Measurements from ENCODE around the gene LYSET. TPM values are rescaled to one million over a fixed set of nuclear protein-coding genes. Genes with fewer than 3 reads are reported as not detected.

LYSET gene
- total and polyA plus RNA-seq, 4 donors, result 12.7 to 42.2 (median 15.4) TPM

GRCh38 chr14:93183596-93184317, 1.4 kb upstream of the LYSET start:
- H3K4me1 ChIP-seq (ENCODE audit: control insufficient read depth in 1 of 2, insufficient read depth in 2 of 2, low read length in 2 of 2), result peaks cover 0 to 2% of the 10 kb centered on the region in 2 donors
- H3K4me3 ChIP-seq (ENCODE audit: low read length in 2 of 2), result peak overlapping the region in 1 of 2 donors; percentile 47
- no peaks in the 10 kb centered on the region for H3K27me3 ChIP-seq (ENCODE audit: control insufficient read depth in 1 of 2, insufficient read depth in 2 of 2, low read length in 1 of 2)
- ATAC-seq (ENCODE audit: low FRiP score) (no peak), DNase-seq (no peak)
- H3K9me3 ChIP-seq (ENCODE audit: control insufficient read depth, low read length), result no peaks in the 10 kb centered on the region
- H3K36me3 ChIP-seq (ENCODE audit: control insufficient read depth in 1 of 2, insufficient read depth in 2 of 2, low read length in 1 of 2), result no peaks in the 10 kb centered on the region
- intact Hi-C loops (cut with DNase I), result loop anchor here in 1 of 2 donors (2.0 kb wide), 1 partner anchor 23 kb away; the partner anchor contains the start of genes GON7 and UBR7
- WGBS, 2 donors, result 43 to 44% methylated on average over 17 of the region's 17 CpGs
- H3K27ac ChIP-seq (ENCODE audit: low read depth in 1 of 2, low read length in 2 of 2), result no peak overlapping the region

GRCh38 chr14:93185349-93185720, 218 bp downstream of the LYSET start:
- Histone ChIP-seq H3K9me3 (ENCODE audit: control insufficient read depth, low read length) (no peaks in the 10 kb centered on the region), H3K4me3 (ENCODE audit: low read length in 2 of 2) (peak overlapping the region; percentile 47 to 55), H3K27ac (ENCODE audit: low read depth in 1 of 2, low read length in 2 of 2) (peak overlapping the region; percentile 66 to 74), H3K36me3 (ENCODE audit: control insufficient read depth in 1 of 2, insufficient read depth in 2 of 2, low read length in 1 of 2) (no peaks in the 10 kb centered on the region), H3K4me1 (ENCODE audit: control insufficient read depth in 1 of 2, insufficient read depth in 2 of 2, low read length in 2 of 2) (peaks cover 0 to 2% of the 10 kb centered on the region in 2 donors), H3K27me3 (ENCODE audit: control insufficient read depth in 1 of 2, insufficient read depth in 2 of 2, low read length in 1 of 2) (no peaks in the 10 kb centered on the region)
- ATAC-seq (ENCODE audit: low FRiP score) (no peak), DNase-seq (no peak)
- WGBS, 2 donors, result 0% methylated on average over 10 of the region's 10 CpGs
- intact Hi-C loops (cut with DNase I), result loop anchor here in 1 of 2 donors (2.0 kb wide), 1 partner anchor 21 kb away; the partner anchor contains the start of genes GON7 and UBR7

- Histone ChIP-seq H3K4me3 (ENCODE audit: low read length in 2 of 2) (no peak overlapping the region), H3K36me3 (ENCODE audit: control insufficient read depth in 1 of 2, insufficient read depth in 2 of 2, low read length in 1 of 2) (no peaks in the 10 kb centered on the region), H3K27ac (ENCODE audit: low read depth in 1 of 2, low read length in 2 of 2) (no peak overlapping the region), H3K27me3 (ENCODE audit: control insufficient read depth in 1 of 2, insufficient read depth in 2 of 2, low read length in 1 of 2) (no peaks in the 10 kb centered on the region), H3K9me3 (ENCODE audit: control insufficient read depth, low read length) (no peaks in the 10 kb centered on the region), H3K4me1 (ENCODE audit: control insufficient read depth in 1 of 2, insufficient read depth in 2 of 2, low read length in 2 of 2) (peaks cover 0 to 2% of the 10 kb centered on the region in 2 donors)
- DNase-seq, result no peak
- intact Hi-C loops (cut with DNase I), result no loop called here
- WGBS, 2 donors, result 78 to 83% methylated on average over 6 of the region's 6 CpGs
- no peak for ATAC-seq (ENCODE audit: low FRiP score)
These were observed 1.3 kb downstream of the LYSET start for GRCh38 chr14:93186466-93186865.

GRCh38 chr14:93186956-93187355, 1.8 kb downstream of the LYSET start:
- no peak for DNase-seq
- peaks cover 0 to 2% of the 10 kb centered on the region in 2 donors for H3K4me1 ChIP-seq (ENCODE audit: control insufficient read depth in 1 of 2, insufficient read depth in 2 of 2, low read length in 2 of 2)
- intact Hi-C loops (cut with DNase I), result no loop called here
- H3K4me3 ChIP-seq (ENCODE audit: low read length in 2 of 2), result no peak overlapping the region
- no peak for ATAC-seq (ENCODE audit: low FRiP score)
- WGBS, 2 donors, result 94 to 97% methylated on average over 3 of the region's 3 CpGs
- H3K9me3 ChIP-seq (ENCODE audit: control insufficient read depth, low read length), result no peaks in the 10 kb centered on the region
- no peak overlapping the region for H3K27ac ChIP-seq (ENCODE audit: low read depth in 1 of 2, low read length in 2 of 2)
- peaks cover 0 to under 1% of the 10 kb centered on the region in 2 donors for H3K36me3 ChIP-seq (ENCODE audit: control insufficient read depth in 1 of 2, insufficient read depth in 2 of 2, low read length in 1 of 2)
- H3K27me3 ChIP-seq (ENCODE audit: control insufficient read depth in 1 of 2, insufficient read depth in 2 of 2, low read length in 1 of 2), result no peaks in the 10 kb centered on the region

- no peaks in the 10 kb centered on the region for H3K9me3 ChIP-seq (ENCODE audit: control insufficient read depth, low read length)
- no peak overlapping the region for H3K4me3 ChIP-seq (ENCODE audit: low read length in 2 of 2)
- H3K4me1 ChIP-seq (ENCODE audit: control insufficient read depth in 1 of 2, insufficient read depth in 2 of 2, low read length in 2 of 2), result no peaks in the 10 kb centered on the region
- intact Hi-C loops (cut with DNase I), result no loop called here
- DNase-seq (no peak), ATAC-seq (ENCODE audit: low FRiP score) (no peak)
- H3K27me3 ChIP-seq (ENCODE audit: control insufficient read depth in 1 of 2, insufficient read depth in 2 of 2, low read length in 1 of 2), result no peaks in the 10 kb centered on the region
- H3K27ac ChIP-seq (ENCODE audit: low read depth in 1 of 2, low read length in 2 of 2), result no peak overlapping the region
- WGBS, 2 donors, result 93 to 96% methylated on average over 1 of the region's 1 CpG
- peaks cover 1 to 2% of the 10 kb centered on the region in 2 donors for H3K36me3 ChIP-seq (ENCODE audit: control insufficient read depth in 1 of 2, insufficient read depth in 2 of 2, low read length in 1 of 2)
These were observed 10.3 kb downstream of the LYSET start for GRCh38 chr14:93195316-93195999.

- H3K27me3 ChIP-seq (ENCODE audit: control insufficient read depth in 1 of 2, insufficient read depth in 2 of 2, low read length in 1 of 2), result no peaks in the 10 kb centered on the region
- no peaks in the 10 kb centered on the region for H3K9me3 ChIP-seq (ENCODE audit: control insufficient read depth, low read length)
- no peaks in the 10 kb centered on the region for H3K4me1 ChIP-seq (ENCODE audit: control insufficient read depth in 1 of 2, insufficient read depth in 2 of 2, low read length in 2 of 2)
- H3K36me3 ChIP-seq (ENCODE audit: control insufficient read depth in 1 of 2, insufficient read depth in 2 of 2, low read length in 1 of 2), result peaks cover 0 to 1% of the 10 kb centered on the region in 2 donors
- intact Hi-C loops (cut with DNase I), result no loop called here
- WGBS, 2 donors, result 88 to 91% methylated on average over 4 of the region's 4 CpGs
- H3K4me3 ChIP-seq (ENCODE audit: low read length in 2 of 2), result no peak overlapping the region
- no peak overlapping the region for H3K27ac ChIP-seq (ENCODE audit: low read depth in 1 of 2, low read length in 2 of 2)
- ATAC-seq (ENCODE audit: low FRiP score) (no peak), DNase-seq (no peak)
These were observed 13.9 kb downstream of the LYSET start for GRCh38 chr14:93199031-93199430.

GRCh38 chr14:93200553-93200952, 15.4 kb downstream of the LYSET start:
- intact Hi-C loops (cut with DNase I), result no loop called here
- H3K4me3 ChIP-seq (ENCODE audit: low read length in 2 of 2), result no peak overlapping the region
- H3K27me3 ChIP-seq (ENCODE audit: control insufficient read depth in 1 of 2, insufficient read depth in 2 of 2, low read length in 1 of 2), result no peaks in the 10 kb centered on the region
- WGBS, 2 donors, result 89 to 91% methylated on average over 5 of the region's 5 CpGs
- peaks cover 1 to 3% of the 10 kb centered on the region in 2 donors for H3K36me3 ChIP-seq (ENCODE audit: control insufficient read depth in 1 of 2, insufficient read depth in 2 of 2, low read length in 1 of 2)
- ATAC-seq (ENCODE audit: low FRiP score) (no peak), DNase-seq (no peak)
- no peaks in the 10 kb centered on the region for H3K4me1 ChIP-seq (ENCODE audit: control insufficient read depth in 1 of 2, insufficient read depth in 2 of 2, low read length in 2 of 2)
- no peak overlapping the region for H3K27ac ChIP-seq (ENCODE audit: low read depth in 1 of 2, low read length in 2 of 2)
- no peaks in the 10 kb centered on the region for H3K9me3 ChIP-seq (ENCODE audit: control insufficient read depth, low read length)

- Histone ChIP-seq H3K27ac (ENCODE audit: low read depth in 1 of 2, low read length in 2 of 2) (no peak overlapping the region), H3K9me3 (ENCODE audit: control insufficient read depth, low read length) (no peaks in the 10 kb centered on the region), H3K27me3 (ENCODE audit: control insufficient read depth in 1 of 2, insufficient read depth in 2 of 2, low read length in 1 of 2) (no peaks in the 10 kb centered on the region), H3K36me3 (ENCODE audit: control insufficient read depth in 1 of 2, insufficient read depth in 2 of 2, low read length in 1 of 2) (peaks cover 1 to 3% of the 10 kb centered on the region in 2 donors), H3K4me3 (ENCODE audit: low read length in 2 of 2) (no peak overlapping the region), H3K4me1 (ENCODE audit: control insufficient read depth in 1 of 2, insufficient read depth in 2 of 2, low read length in 2 of 2) (no peaks in the 10 kb centered on the region)
- 48 to 68% methylated on average over 7 of the region's 7 CpGs for WGBS, 2 donors
- ATAC-seq (ENCODE audit: low FRiP score), result no peak
- intact Hi-C loops (cut with DNase I), result no loop called here
- no peak for DNase-seq
These were observed 16.1 kb downstream of the LYSET start for GRCh38 chr14:93201155-93201704.
